CD4-positive, alpha-beta T cell (primary cell): ENCODE measurements around the gene TNK2. TPM values are rescaled to one million over a fixed set of nuclear protein-coding genes. Genes with fewer than 3 reads are reported as not detected.
"Not testable (repeated sequence)": the region's sequence is repeated elsewhere in the genome, so short reads cannot be mapped to it uniquely, and the experiment has no call there.

ENCODE experiments used
- ATAC-seq: fragments of 200-7000 bp; cut with Tn5 transposase; one replicate; pipeline ENCODE4 v1.10.0; 2022; ENCODE audit warnings: mild to moderate bottlenecking; ENCODE audit not compliant: poor library complexity
- CTCF ChIA-PET: fragments of 350-600 bp; sonication (Branson Sonifier 250); formaldehyde crosslinking; loops from one replicate; lab custom pipeline; 2021; ENCODE audit warnings: antibody characterized with exemption, inconsistent platforms; lab: Charles Lee
- POLR2A ChIA-PET: fragments of 350-600 bp; sonication (Branson Sonifier 250); formaldehyde crosslinking; loops from one replicate; lab custom pipeline; 2021; ENCODE audit warnings: antibody characterized with exemption, inconsistent platforms; lab: Charles Lee
- DNase-seq, 14 experiments: peaks; one replicate each; pipeline ENCODE4 v3.0.0-alpha.2; 2013 to 2020; ENCODE audit warnings: mixed read lengths in 2 of 14
- H3K27ac ChIP-seq, 2 donors: one replicate each; pipeline versions ENCODE4 v1.5.1 to v1.7.0; 2013; ENCODE audit warnings: low read length in 2 of 2, low read depth in 1 of 2, mild to moderate bottlenecking in 1 of 2
- H3K27me3 ChIP-seq, 2 experiments: 1 replicate in 1 of 2; 2 replicates in 1 of 2; pipeline versions ENCODE4 v1.6.1 to v1.7.0; 2013; ENCODE audit warnings: low read length in 2 of 2, control low read depth in 1 of 2, mild to moderate bottlenecking in 1 of 2, moderate library complexity in 1 of 2; ENCODE audit not compliant: insufficient read depth in 2 of 2, control insufficient read depth in 1 of 2
- H3K36me3 ChIP-seq: one replicate; pipeline ENCODE4 v1.6.1; 2013; ENCODE audit warnings: low read length, control low read depth; ENCODE audit not compliant: insufficient read depth
- H3K4me1 ChIP-seq: one replicate; pipeline ENCODE4 v1.6.1; 2013; ENCODE audit warnings: low read length, control low read depth; ENCODE audit not compliant: insufficient read depth
- H3K4me3 ChIP-seq: one replicate; pipeline ENCODE4 v1.5.1; 2013; ENCODE audit warnings: mild to moderate bottlenecking, low read length, moderate library complexity
- H3K9me3 ChIP-seq, 2 experiments: 1 replicate in 1 of 2; 2 replicates in 1 of 2; pipeline versions ENCODE4 v1.6.1 to v1.7.0; 2013; ENCODE audit warnings: low read length in 2 of 2, mild to moderate bottlenecking in 2 of 2, control low read depth in 1 of 2, moderate library complexity in 1 of 2; ENCODE audit not compliant: control insufficient read depth in 1 of 2, insufficient read depth in 1 of 2
- H3K27ac Mint-ChIP-seq: one replicate; pipeline ENCODE4 v1.8.0; 2020; ENCODE audit warnings: mixed read lengths
- H3K27me3 Mint-ChIP-seq: one replicate; pipeline ENCODE4 v1.8.0; 2021; ENCODE audit warnings: mixed read lengths
- H3K36me3 Mint-ChIP-seq: one replicate; pipeline ENCODE4 v1.8.0; 2021; ENCODE audit warnings: low read depth, mixed read lengths
- H3K4me1 Mint-ChIP-seq: one replicate; pipeline ENCODE4 v1.8.0; 2021; ENCODE audit warnings: low read depth, mixed read lengths
- H3K4me3 Mint-ChIP-seq: one replicate; pipeline ENCODE4 v1.8.0; 2020; ENCODE audit warnings: mild to moderate bottlenecking, mixed read lengths
- H3K9me3 Mint-ChIP-seq: one replicate; pipeline ENCODE4 v1.8.0; 2020; ENCODE audit warnings: mixed read lengths
- intact Hi-C, 2 experiments: fragments of 100-400 bp; cut with DNase I in 1 of 2; cut with micrococcal nuclease in 1 of 2; formaldehyde crosslinking; loops; one replicate each; pipeline versions ENCODE4 v1.15.1 to v1.9.0; 2023 to 2025; cut with DNase I, micrococcal nuclease
- total RNA-seq, 174 experiments: library from RNA in 2 of 174; stranded (reverse) in 2 of 174; gene quantifications; one replicate each; pipeline ENCODE4 v1.2.3 and lab custom pipeline; 2021 to 2026

Gene TNK2
- total RNA-seq, 2 experiments from 2014 or later: 161 to 171 TPM

DNA sequence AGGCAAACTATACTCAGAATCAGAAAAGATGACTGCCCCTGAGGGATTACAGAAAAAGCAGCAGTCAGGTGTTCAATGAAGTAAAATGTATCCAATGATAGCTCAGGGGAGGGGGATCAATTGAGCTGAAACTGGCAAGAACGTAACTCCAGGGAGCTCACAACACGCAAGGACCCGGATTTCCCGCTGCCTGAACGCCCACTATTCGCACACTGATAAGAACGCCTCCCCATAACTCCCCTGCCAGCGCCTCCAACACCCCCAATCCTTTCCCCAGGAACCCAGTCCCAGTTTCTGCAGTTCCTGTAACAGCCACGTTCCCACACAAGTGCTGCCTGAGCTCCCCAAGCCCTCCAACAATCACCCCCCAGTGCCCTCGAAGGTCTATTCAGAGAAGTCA lies 44.2 kb upstream of the TNK2 start:
- H3K36me3 ChIP-seq, POLR2A ChIA-PET, H3K27ac Mint-ChIP-seq, H3K4me3 ChIP-seq, H3K9me3 Mint-ChIP-seq, H3K27ac ChIP-seq, H3K4me1 ChIP-seq, H3K27me3 ChIP-seq, H3K9me3 ChIP-seq, intact Hi-C loops, ATAC-seq, H3K36me3 Mint-ChIP-seq, H3K4me3 Mint-ChIP-seq, DNase-seq, H3K27me3 Mint-ChIP-seq, CTCF ChIA-PET: not testable (repeated sequence)
- H3K4me1 Mint-ChIP-seq: peaks cover 25% of the 10 kb centered on the region

DNA sequence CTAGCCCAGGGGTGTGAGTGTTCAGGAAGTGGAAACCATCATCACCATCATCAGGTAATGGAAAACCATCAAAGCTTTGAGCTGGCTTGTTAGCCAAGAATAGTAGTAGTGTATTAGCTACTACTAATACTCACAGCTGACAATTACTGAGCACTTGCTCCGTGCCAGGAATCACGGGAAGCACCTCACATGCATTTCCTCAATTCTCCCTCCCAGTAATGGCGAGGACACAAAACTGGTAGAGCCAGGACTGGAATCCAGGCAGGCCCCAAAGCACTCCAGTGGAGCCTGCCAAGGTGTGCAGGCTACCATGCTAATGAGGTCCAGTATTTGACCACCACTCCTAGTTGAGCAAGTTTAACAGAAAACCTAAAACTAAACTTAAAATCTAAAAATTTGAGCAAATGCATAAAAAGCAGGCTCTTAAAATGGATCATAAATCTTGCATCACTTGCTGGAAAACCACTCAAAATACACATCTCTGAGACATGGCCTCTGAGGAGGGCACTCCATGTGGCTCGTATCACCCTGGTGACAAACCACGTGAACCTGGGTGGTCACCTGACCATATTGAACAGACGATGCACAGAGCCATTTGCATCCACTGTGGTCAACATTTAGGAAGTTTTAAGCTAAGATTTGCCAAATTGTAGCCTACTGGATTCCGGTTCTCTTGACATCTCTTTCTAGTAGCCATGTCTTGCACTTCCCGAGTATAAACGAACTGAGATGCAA lies 43.3 kb upstream of the TNK2 start:
- CTCF ChIA-PET, POLR2A ChIA-PET, H3K27me3 ChIP-seq, H3K4me1 ChIP-seq, H3K27me3 Mint-ChIP-seq, intact Hi-C loops, H3K4me3 ChIP-seq, H3K9me3 ChIP-seq, H3K27ac Mint-ChIP-seq, H3K36me3 ChIP-seq, H3K36me3 Mint-ChIP-seq, H3K27ac ChIP-seq, DNase-seq, H3K9me3 Mint-ChIP-seq, ATAC-seq: not testable (repeated sequence)
- Mint-ChIP-seq H3K4me1 (peaks cover 25% of the 10 kb centered on the region), H3K4me3 (peak overlapping the region; percentile 69)

DNA sequence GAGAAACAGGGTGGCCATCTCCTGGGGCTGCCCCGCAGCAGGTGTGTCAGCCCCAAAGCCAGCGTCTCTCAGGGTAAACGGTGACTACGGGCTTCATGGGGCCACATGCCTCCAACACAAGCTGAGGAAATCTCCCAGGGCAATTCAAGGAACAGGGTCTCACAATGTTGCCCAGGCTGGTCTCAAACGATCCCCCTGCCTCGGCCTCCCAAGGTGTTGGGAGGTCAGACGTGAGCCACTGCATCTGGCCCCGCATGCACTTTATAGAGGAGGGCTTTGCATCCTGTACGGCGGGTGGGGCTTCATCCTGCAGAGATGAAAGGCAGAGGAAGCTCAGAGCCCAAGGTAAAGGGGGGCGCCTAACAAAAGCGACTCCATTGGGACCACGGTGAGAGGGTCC lies 42.4 kb upstream of the TNK2 start:
- H3K9me3 Mint-ChIP-seq, H3K27ac Mint-ChIP-seq, CTCF ChIA-PET, ATAC-seq, intact Hi-C loops, H3K4me3 Mint-ChIP-seq, POLR2A ChIA-PET, H3K27me3 ChIP-seq, H3K27me3 Mint-ChIP-seq, H3K27ac ChIP-seq, H3K36me3 Mint-ChIP-seq, H3K4me1 ChIP-seq, H3K9me3 ChIP-seq, H3K4me3 ChIP-seq, H3K36me3 ChIP-seq: not testable (repeated sequence)
- peak in 2 of 14 experiments; percentile 16 to 18 for DNase-seq
- peaks cover 22% of the 10 kb centered on the region for H3K4me1 Mint-ChIP-seq

DNA sequence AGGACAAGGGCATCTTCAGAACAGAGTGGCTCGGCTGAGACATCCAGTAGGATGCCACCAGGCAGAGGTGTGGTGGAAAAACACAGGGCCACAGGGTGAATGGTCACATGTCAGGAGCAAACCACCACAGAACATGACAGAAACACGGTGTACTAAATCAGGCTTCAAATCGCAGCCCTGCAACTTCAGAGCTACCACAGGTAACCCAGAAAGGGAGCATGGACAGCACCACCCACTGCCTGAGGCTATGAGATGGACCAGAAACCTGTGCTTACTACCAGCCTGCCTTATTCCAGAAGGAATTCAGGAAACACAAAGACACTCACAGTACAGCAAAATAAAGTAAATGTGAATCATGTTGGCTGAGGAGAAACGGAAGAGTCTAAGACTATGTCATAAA lies 41.8 kb upstream of the TNK2 start:
- DNase-seq, H3K36me3 ChIP-seq, H3K36me3 Mint-ChIP-seq, H3K9me3 ChIP-seq, ATAC-seq, H3K27ac ChIP-seq, H3K4me1 ChIP-seq, H3K4me3 ChIP-seq, POLR2A ChIA-PET, H3K27ac Mint-ChIP-seq, H3K27me3 Mint-ChIP-seq, CTCF ChIA-PET, H3K9me3 Mint-ChIP-seq, intact Hi-C loops, H3K27me3 ChIP-seq: not testable (repeated sequence)
- H3K4me3 Mint-ChIP-seq: peak overlapping the region; percentile 30
- H3K4me1 Mint-ChIP-seq: peaks cover 19% of the 10 kb centered on the region

DNA sequence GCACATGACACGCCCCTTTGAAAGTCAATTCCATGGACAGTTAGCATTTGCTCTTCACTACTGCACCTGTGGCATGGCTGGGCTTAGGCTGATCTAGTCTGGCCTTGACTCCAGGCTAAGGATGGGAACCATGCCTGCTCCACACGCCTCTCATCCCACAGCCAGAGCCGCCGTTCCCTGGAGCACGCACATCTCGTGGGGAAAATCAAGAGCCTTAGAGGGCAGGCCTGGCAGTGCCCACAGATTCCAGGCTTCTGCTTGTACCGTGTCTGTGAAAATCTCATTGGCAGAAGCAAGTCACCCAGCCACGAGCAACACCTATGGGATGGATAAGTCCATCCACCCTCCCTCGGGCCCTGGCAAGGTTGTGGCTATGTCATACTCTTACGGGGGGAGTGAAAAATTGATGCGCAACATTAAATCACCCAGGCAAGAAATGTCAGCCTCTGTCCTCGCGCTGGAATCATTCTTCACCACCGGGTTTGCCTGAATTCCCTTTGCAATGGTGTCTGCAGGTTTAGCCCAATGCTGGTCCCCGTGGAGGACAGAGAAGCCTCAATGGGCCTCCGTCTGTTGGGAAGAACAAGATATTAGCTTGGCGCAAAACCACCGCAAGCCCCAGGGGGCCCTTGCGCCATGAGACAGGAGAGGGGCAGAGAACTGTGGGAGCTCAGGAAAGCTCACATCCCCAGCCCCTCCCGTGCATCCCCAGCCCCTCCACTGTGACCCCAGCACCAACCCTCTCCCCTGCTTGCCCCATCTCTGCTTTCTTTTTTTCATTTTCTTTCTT lies 38.8 kb upstream of the TNK2 start:
- H3K27ac Mint-ChIP-seq, intact Hi-C loops, H3K4me1 ChIP-seq: not testable (repeated sequence)

DNA sequence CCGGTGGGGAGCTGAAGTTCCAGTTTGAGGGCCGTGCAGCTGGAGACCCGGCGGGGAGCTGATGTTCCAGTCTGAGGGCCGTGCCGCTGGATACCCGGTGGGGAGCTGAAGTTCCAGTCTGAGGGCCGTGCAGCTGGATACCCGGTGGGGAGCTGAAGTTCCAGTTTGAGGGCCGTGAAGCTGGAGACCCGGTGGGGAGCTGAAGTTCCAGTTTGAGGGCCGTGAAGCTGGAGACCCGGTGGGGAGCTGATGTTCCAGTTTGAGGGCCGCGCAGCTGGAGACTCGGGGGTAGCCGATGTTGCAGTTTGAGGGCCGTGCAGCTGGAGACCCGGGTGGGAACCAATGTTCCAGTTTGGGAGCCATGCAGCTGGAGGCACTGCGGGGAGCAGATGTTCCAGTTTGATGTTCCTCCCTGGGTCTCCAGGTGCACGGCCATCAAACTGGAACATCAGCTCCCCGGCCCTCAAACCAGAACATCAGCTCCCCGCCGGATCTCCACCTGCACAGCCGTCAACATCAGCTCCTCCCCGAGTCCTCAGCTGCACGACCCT lies 33.0 kb upstream of the TNK2 start:
- H3K4me3 ChIP-seq, DNase-seq, H3K9me3 ChIP-seq, H3K27ac Mint-ChIP-seq, CTCF ChIA-PET, H3K4me1 ChIP-seq, H3K9me3 Mint-ChIP-seq, intact Hi-C loops, ATAC-seq, H3K4me1 Mint-ChIP-seq, H3K36me3 ChIP-seq, H3K27me3 Mint-ChIP-seq, H3K27me3 ChIP-seq, H3K27ac ChIP-seq, POLR2A ChIA-PET, H3K4me3 Mint-ChIP-seq: not testable (repeated sequence)
- H3K36me3 Mint-ChIP-seq: peaks cover 19% of the 10 kb centered on the region

More for the DNA sequence above, 38.8 kb upstream of the TNK2 start:
- H3K4me3 ChIP-seq, H3K36me3 ChIP-seq, H3K27ac ChIP-seq, H3K36me3 Mint-ChIP-seq, CTCF ChIA-PET, POLR2A ChIA-PET, ATAC-seq, H3K27me3 Mint-ChIP-seq, H3K4me3 Mint-ChIP-seq, H3K27me3 ChIP-seq, H3K9me3 Mint-ChIP-seq, DNase-seq, H3K9me3 ChIP-seq: not testable (repeated sequence)
- peaks cover 17% of the 10 kb centered on the region for H3K4me1 Mint-ChIP-seq
